Measurements from ENCODE around the gene APLF.

APLF gene

DNA sequence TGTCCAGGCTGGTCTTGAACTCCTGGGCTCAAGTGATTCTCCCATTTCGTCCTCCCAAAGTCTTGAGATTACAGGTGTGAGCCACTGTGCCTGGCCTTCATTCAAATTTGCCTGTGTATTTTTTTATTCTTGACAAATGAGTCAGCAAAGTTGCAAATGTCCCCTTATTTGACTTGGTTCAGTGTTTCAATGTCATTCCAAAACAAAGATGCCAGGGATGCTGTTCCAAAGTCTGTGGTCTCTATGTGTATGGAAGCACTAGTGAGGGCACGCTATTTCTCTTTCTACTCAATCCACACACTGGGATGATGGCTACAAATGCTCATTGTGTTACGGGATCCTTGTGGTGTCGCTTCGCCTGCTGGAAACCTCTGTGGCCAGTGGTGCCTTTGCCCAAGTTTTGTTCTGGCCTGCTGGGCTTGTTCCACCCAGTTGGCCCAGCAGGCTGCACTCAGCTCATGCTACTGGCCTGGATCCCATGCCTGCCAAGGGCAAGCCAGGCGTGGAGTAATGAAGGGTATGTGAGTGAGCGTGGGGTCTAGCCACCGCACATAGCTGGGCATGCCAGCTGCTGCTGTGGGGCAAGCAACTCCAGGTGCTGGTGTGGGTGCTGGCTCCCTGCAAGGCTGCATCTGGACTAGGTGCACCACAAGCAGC lies 35.9 kb upstream of the APLF start:
- Histone ChIP-seq H3K36me3 (ENCODE audit: control insufficient read depth, insufficient read depth, low read length) (no peaks in the 10 kb centered on the region), H3K79me2 (no peaks in the 10 kb centered on the region)

DNA sequence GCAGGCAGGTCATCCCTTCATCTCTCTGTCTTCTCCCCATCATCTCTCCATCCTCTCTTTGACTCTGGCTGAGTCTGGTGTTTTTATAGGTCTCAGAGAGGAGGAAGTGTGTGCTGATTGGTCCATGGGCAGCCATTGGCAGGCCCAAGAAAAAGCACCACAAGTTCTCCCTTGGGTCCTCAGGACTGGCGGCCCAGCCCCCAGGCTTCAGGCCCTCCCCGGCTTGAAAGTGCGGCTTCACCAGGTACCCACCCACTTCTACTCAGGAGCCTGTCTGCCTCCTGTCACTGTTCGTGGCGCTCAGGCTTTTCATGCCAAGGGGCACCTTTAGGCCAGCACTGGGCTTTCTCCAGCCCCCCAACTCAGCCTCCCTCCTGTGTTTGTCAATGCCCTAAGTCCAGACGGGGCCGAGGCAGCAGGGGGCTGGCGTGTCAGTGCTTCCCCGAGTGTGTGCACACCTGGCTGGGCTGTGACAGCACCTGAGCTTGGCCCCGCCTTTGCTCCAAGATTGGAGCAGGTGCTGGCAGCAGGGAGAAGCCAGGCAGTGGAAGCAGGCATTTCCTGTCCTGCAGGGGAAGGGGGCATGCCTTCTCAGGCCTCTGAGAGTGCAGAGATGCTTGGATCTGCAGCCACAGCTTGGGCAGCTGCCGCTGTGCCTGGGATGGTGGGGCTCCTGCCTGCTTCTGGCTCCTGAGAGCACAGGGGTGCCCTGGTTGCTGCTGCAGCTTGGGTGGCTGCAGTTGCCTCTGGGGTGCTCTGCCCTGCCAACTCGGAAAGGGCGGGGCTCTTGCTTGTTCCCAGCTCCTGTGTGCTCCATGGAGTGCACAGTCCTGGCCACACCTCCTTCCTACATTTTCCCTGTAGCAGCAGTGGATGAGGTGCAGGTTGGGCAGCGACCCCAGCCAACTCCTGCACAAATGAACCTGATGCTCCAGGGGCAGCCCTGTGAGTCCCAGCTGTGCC lies 34.4 kb upstream of the APLF start:
- H3K36me3 ChIP-seq (ENCODE audit: control insufficient read depth, insufficient read depth, low read length): no peaks in the 10 kb centered on the region
- H3K4me1 ChIP-seq: peaks cover 17% of the 10 kb centered on the region
- H3K27ac ChIP-seq: no peak overlapping the region
- TF ChIP-seq, protein P1, sequence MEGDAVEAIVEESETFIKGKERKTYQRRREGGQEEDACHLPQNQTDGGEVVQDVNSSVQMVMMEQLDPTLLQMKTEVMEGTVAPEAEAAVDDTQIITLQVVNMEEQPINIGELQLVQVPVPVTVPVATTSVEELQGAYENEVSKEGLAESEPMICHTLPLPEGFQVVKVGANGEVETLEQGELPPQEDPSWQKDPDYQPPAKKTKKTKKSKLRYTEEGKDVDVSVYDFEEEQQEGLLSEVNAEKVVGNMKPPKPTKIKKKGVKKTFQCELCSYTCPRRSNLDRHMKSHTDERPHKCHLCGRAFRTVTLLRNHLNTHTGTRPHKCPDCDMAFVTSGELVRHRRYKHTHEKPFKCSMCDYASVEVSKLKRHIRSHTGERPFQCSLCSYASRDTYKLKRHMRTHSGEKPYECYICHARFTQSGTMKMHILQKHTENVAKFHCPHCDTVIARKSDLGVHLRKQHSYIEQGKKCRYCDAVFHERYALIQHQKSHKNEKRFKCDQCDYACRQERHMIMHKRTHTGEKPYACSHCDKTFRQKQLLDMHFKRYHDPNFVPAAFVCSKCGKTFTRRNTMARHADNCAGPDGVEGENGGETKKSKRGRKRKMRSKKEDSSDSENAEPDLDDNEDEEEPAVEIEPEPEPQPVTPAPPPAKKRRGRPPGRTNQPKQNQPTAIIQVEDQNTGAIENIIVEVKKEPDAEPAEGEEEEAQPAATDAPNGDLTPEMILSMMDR (IDR thresholded peaks at IDR 0.05): no peak
- H3K79me2 ChIP-seq: no peaks in the 10 kb centered on the region
- no peak overlapping the region for H3K4me3 ChIP-seq (ENCODE audit: low read depth, low read length)
- no peaks in the 10 kb centered on the region for H3K9me3 ChIP-seq (ENCODE audit: control insufficient read depth, low read length)
- H3K9ac ChIP-seq: no peak overlapping the region
- H3K4me2 ChIP-seq (ENCODE audit: low read length): no peak overlapping the region
- no peaks in the 10 kb centered on the region for H3K27me3 ChIP-seq (ENCODE audit: control insufficient read depth, insufficient read depth, low read length)
- no peak overlapping the region for H2AFZ ChIP-seq

More for the DNA sequence above, 35.9 kb upstream of the APLF start:
- no peak overlapping the region for H3K9ac ChIP-seq
- no peaks in the 10 kb centered on the region for H3K27me3 ChIP-seq (ENCODE audit: control insufficient read depth, insufficient read depth, low read length)
- no peaks in the 10 kb centered on the region for H3K9me3 ChIP-seq (ENCODE audit: control insufficient read depth, low read length)
- no peak overlapping the region for H2AFZ ChIP-seq
- no peak overlapping the region for H3K4me3 ChIP-seq (ENCODE audit: low read depth, low read length)
- peaks cover 10% of the 10 kb centered on the region for H3K4me1 ChIP-seq
- H3K27ac ChIP-seq: no peak overlapping the region
- H3K4me2 ChIP-seq (ENCODE audit: low read length): no peak overlapping the region
- TF ChIP-seq, protein P1 (IDR thresholded peaks at IDR 0.05): no peak

DNA sequence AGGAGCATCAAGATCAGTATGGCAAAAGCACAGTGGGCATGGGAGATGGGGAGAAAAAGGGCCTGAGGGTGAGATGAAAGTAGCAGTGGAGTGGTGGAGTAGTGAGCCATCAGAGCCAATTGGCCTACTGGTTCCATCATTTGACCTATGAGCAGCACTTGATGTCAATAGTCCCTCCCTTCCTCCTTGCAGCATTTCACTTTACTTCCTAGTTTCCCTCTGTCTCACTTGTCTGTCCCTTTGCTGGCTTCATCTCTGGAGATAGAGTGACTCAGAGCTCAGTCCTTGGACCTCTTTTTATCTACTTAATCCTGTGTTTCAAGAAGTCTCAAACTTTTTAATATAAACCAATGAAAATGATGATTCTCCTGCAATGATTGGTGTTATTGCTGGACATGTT lies 32.4 kb upstream of the APLF start:
- Histone ChIP-seq H3K4me1 (peaks cover 17% of the 10 kb centered on the region), H3K9ac (no peak overlapping the region)
- TF ChIP-seq, protein P1 (IDR thresholded peaks at IDR 0.05): no peak

DNA sequence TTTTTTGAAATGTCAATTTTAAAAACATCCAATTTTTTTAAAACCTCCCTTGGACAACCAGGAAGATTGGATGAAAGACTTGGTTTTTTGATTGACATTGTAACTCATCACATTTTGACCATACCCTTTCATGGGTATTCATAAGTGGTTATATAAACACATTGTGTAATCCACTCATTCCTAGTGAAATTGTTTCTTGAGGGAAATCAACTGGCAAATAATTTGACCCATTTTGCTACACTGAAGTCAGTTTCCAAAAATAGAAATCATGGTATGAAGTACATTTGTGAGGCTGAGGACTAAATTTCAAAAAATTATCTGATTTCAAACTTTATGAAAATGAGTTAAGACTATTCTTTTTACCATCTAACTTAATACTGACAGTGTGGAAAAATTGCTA lies 31.8 kb upstream of the APLF start:
- Histone ChIP-seq H3K36me3 (ENCODE audit: control insufficient read depth, insufficient read depth, low read length) (no peaks in the 10 kb centered on the region), H3K4me2 (ENCODE audit: low read length) (peak overlapping the region; percentile 1), H3K27ac (peak overlapping the region; percentile 45), H3K9ac (no peak overlapping the region), H2AFZ (peak overlapping the region; percentile 77), H3K9me3 (ENCODE audit: control insufficient read depth, low read length) (no peaks in the 10 kb centered on the region), H3K27me3 (ENCODE audit: control insufficient read depth, insufficient read depth, low read length) (no peaks in the 10 kb centered on the region), H3K4me3 (ENCODE audit: low read depth, low read length) (no peak overlapping the region), H3K79me2 (no peaks in the 10 kb centered on the region), H3K4me1 (peaks cover 17% of the 10 kb centered on the region)
- TF ChIP-seq, protein P1 (IDR thresholded peaks at IDR 0.05): no peak

More for the DNA sequence above, 32.4 kb upstream of the APLF start:
- Histone ChIP-seq H3K27me3 (ENCODE audit: control insufficient read depth, insufficient read depth, low read length) (no peaks in the 10 kb centered on the region), H3K79me2 (no peaks in the 10 kb centered on the region), H3K27ac (no peak overlapping the region), H2AFZ (peak overlapping the region; percentile 51), H3K4me3 (ENCODE audit: low read depth, low read length) (no peak overlapping the region), H3K9me3 (ENCODE audit: control insufficient read depth, low read length) (no peaks in the 10 kb centered on the region), H3K36me3 (ENCODE audit: control insufficient read depth, insufficient read depth, low read length) (no peaks in the 10 kb centered on the region), H3K4me2 (ENCODE audit: low read length) (no peak overlapping the region)
